Panc1 (cell line): Measurements from ENCODE around the gene CDC14B. TPM values are rescaled to one million over a fixed set of nuclear protein-coding genes. Genes with fewer than 3 reads are reported as not detected.

ENCODE experiments used
- ATAC-seq: fragments of 200-7000 bp; cut with Tn5 transposase; 2 replicates; pipeline ENCODE4 v1.9.1; 2020; ENCODE audit warnings: mild to moderate bottlenecking, moderate library complexity
- BruUV-seq: library from RNA; stranded (reverse); fragments of 400-500 nt; replicated peaks from 2 replicates; lab custom pipeline; 2021; lab: Mats Ljungman, UMichigan
- CTCF ChIA-PET: fragments of 300-600 bp; sonication (Branson Sonifier 250); formaldehyde crosslinking; loops from one replicate; lab custom pipeline; 2022; ENCODE audit warnings: antibody characterized with exemption; lab: Charles Lee
- POLR2A ChIA-PET: fragments of 300-600 bp; sonication (Branson Sonifier 250); formaldehyde crosslinking; loops from one replicate; lab custom pipeline; 2022; ENCODE audit warnings: antibody characterized with exemption; lab: Charles Lee
- DNase-seq: peaks from one replicate; pipeline ENCODE4 v3.0.0-alpha.2; 2010; ENCODE audit warnings: low read depth, low spot score
- H3K27ac ChIP-seq: 2 replicates; pipeline ENCODE4 v1.5.1; 2011; ENCODE audit warnings: mild to moderate bottlenecking, low read length, inconsistent platforms
- H3K27me3 ChIP-seq: fragments of 200-500 bp; sonication (Bioruptor generic); 2 replicates; pipeline ENCODE4 v1.6.0; 2014; ENCODE audit warnings: low read length, inconsistent platforms; ENCODE audit not compliant: control insufficient read depth, insufficient read depth
- H3K36me3 ChIP-seq: fragments of 200-500 bp; sonication (Bioruptor generic); 2 replicates; pipeline ENCODE4 v1.5.1; 2014; ENCODE audit warnings: inconsistent platforms, mild to moderate bottlenecking, low read length, moderate library complexity; ENCODE audit not compliant: control insufficient read depth, insufficient read depth
- H3K4me1 ChIP-seq: 2 replicates; pipeline ENCODE4 v1.5.1; 2011; ENCODE audit warnings: inconsistent platforms, mild to moderate bottlenecking, low read length, moderate library complexity; ENCODE audit not compliant: control insufficient read depth, insufficient read depth
- H3K4me3 ChIP-seq, 2 experiments: 2 replicates each; pipeline ENCODE4 v1.5.1; 2011 to 2012; ENCODE audit warnings: low read depth in 2 of 2, low read length in 2 of 2, mild to moderate bottlenecking in 2 of 2, inconsistent platforms in 1 of 2, moderate library complexity in 1 of 2
- H3K9me3 ChIP-seq: fragments of 200-500 bp; sonication (Bioruptor generic); 2 replicates; pipeline ENCODE4 v1.5.1; 2014; ENCODE audit warnings: low read depth, mild to moderate bottlenecking, inconsistent platforms, low read length, moderate library complexity; ENCODE audit not compliant: control insufficient read depth, insufficient read depth
- POLR2AphosphoS5 ChIP-seq: IDR thresholded peaks from 2 replicates; pipeline ENCODE4 v1.6.1; 2012; ENCODE audit warnings: mild to moderate bottlenecking, low read depth, low read length, moderate library complexity
- REST ChIP-seq, 2 experiments: IDR thresholded peaks; 2 replicates each; pipeline ENCODE4 v1.6.1; 2011 to 2012; ENCODE audit warnings: low read depth in 2 of 2, control low read depth in 1 of 2, low read length in 1 of 2, mild to moderate bottlenecking in 1 of 2, moderate library complexity in 1 of 2; ENCODE audit not compliant: insufficient read depth in 1 of 2
- SIN3A ChIP-seq: IDR thresholded peaks from 2 replicates; pipeline ENCODE4 v1.6.1; 2012; ENCODE audit warnings: low read depth, mild to moderate bottlenecking, low read length, moderate library complexity, borderline replicate concordance; ENCODE audit not compliant: insufficient read depth
- TCF7L2 ChIP-seq: IDR thresholded peaks from 2 replicates; pipeline ENCODE4 v1.6.1; 2011; ENCODE audit warnings: mild to moderate bottlenecking, low read depth, low read length, inconsistent platforms
- in situ Hi-C: cut with HindIII; loops from 2 replicates; pipeline ENCODE4 v1.10.0; 2016; ENCODE audit warnings: low sequenced_read_pairs, low pct_unique_long_range_greater_than_20kb
- intact Hi-C: fragments of 100-400 bp; cut with micrococcal nuclease; formaldehyde crosslinking; loops from one replicate; pipeline ENCODE4 v1.10.0; 2022; ENCODE audit not compliant: unreplicated experiment
- total RNA-seq: library from RNA; stranded (reverse); gene quantifications from one replicate; pipeline ENCODE4 v1.2.1, GENCODE V29; 2021; ENCODE audit not compliant: unreplicated experiment
- TF ChIP-seq, protein P1 (sequence below): fragments of 450-650 bp; IDR thresholded peaks from 2 replicates; pipeline ENCODE4 v1.5.1; 2017; ENCODE audit warnings: mild to moderate bottlenecking

Gene CDC14B
- total RNA-seq, 1 experiment from 2014 or later: 11.8 TPM

DNA sequence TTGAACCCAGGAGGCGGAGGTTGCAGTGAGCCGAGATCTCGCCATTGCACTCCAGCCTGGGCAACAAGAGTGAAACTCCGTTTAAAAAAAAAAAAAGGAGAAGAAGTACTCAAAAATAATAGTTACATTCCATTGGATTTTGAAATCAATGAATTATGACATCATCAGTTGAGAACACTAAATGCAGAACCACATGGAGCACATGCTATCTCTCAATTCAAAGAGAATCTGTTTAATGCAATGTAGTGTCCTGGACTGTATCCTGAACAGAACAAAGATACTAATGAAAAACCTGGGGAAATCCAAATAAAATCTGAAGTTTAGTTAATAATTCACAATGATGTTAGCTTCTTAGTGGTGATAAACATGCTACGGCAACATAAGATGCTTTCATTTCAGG lies 20.3 kb downstream of the CDC14B start:
- TF ChIP-seq REST (IDR thresholded peaks at IDR 0.05; ENCODE audit: insufficient read depth in 1 of 2, low read depth in 2 of 2, low read length in 1 of 2) (no peak), POLR2AphosphoS5 (no peak), TCF7L2 (no peak), SIN3A (no peak)
- TF ChIP-seq, protein P1, sequence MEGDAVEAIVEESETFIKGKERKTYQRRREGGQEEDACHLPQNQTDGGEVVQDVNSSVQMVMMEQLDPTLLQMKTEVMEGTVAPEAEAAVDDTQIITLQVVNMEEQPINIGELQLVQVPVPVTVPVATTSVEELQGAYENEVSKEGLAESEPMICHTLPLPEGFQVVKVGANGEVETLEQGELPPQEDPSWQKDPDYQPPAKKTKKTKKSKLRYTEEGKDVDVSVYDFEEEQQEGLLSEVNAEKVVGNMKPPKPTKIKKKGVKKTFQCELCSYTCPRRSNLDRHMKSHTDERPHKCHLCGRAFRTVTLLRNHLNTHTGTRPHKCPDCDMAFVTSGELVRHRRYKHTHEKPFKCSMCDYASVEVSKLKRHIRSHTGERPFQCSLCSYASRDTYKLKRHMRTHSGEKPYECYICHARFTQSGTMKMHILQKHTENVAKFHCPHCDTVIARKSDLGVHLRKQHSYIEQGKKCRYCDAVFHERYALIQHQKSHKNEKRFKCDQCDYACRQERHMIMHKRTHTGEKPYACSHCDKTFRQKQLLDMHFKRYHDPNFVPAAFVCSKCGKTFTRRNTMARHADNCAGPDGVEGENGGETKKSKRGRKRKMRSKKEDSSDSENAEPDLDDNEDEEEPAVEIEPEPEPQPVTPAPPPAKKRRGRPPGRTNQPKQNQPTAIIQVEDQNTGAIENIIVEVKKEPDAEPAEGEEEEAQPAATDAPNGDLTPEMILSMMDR: no peak
- ChIA-PET CTCF (interaction anchor here (0.7 kb wide), 1 partner anchor 1398 kb away, joined by 3 read pairs; no protein-coding TSS in a partner anchor), POLR2A (no interaction called here)
- Histone ChIP-seq H3K27me3 (no peaks in the 10 kb centered on the region), H3K4me3 (no peak overlapping the region), H3K4me1 (no peaks in the 10 kb centered on the region; the same call in 1 of the 2 replicates), H3K9me3 (no peaks in the 10 kb centered on the region), H3K36me3 (no peaks in the 10 kb centered on the region), H3K27ac (no peak overlapping the region)
- ATAC-seq (no peak), DNase-seq (no peak)
- BruUV-seq: no TSS peak
- in situ Hi-C loops (no loop called here), intact Hi-C loops (no loop called here)

DNA sequence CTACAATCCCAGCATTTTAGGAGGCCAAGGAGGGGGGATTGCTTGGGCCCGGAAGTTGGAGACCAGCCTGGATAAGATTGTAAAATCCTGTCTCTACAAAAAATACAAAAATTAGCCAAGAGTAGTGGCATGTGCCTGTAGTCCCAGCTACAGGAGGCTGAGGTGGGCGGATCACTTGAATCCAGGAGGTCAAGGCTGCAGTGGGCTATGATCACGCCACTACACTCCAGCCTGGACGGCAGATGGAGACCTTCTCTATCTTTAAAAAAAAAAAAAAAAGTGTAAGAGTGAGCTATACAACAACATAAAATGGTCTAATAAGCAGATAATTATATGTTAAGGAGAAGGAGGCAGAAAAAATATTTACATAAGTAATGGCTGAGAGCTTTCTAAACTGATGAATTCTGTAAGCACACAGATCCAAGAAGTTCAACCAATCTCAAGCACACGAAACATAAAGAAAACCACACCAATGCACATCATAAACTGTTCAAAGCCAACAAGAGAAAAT lies 23.0 kb downstream of the CDC14B start:
- DNase-seq (no peak), ATAC-seq (no peak)
- H3K9me3 ChIP-seq: no peaks in the 10 kb centered on the region
- H3K4me3 ChIP-seq: no peak overlapping the region
- no TSS peak for BruUV-seq
- ChIA-PET POLR2A (no interaction called here), CTCF (no interaction called here)
- H3K27ac ChIP-seq: no peak overlapping the region
- no peaks in the 10 kb centered on the region for H3K4me1 ChIP-seq
- no peaks in the 10 kb centered on the region for H3K36me3 ChIP-seq
- in situ Hi-C loops: no loop called here
- H3K27me3 ChIP-seq: no peaks in the 10 kb centered on the region
- intact Hi-C loops: no loop called here
- TF ChIP-seq, protein P1: no peak
- no peak for TF ChIP-seq TCF7L2
- TF ChIP-seq POLR2AphosphoS5: no peak
- TF ChIP-seq REST (IDR thresholded peaks at IDR 0.05; ENCODE audit: insufficient read depth in 1 of 2, low read depth in 2 of 2, low read length in 1 of 2): no peak
- TF ChIP-seq SIN3A: no peak
